HG03457 (cell line): ENCODE data around the gene MAPK13.

Source experiments
- ATAC-seq: cut with Tn5 transposase; IDR thresholded peaks from one replicate; pipeline ENCODE4 v1.9.1; 2021; ENCODE audit warnings: moderate number of reproducible peaks; ENCODE audit not compliant: unreplicated experiment

Gene MAPK13

GRCh38 chr6:36142971-36143838, 12.9 kb downstream of the MAPK13 start:
- no peak for ATAC-seq

- no peak for ATAC-seq
Observed at GRCh38 chr6:36145495-36145894, 15.2 kb downstream of the MAPK13 start.

- ATAC-seq, result no peak
Observed at GRCh38 chr6:36147294-36147693, 17.0 kb downstream of the MAPK13 start.

- no peak for ATAC-seq
Observed at GRCh38 chr6:36149476-36149875, 19.2 kb downstream of the MAPK13 start.

GRCh38 chr6:36150283-36150682, 20.0 kb downstream of the MAPK13 start:
- no peak for ATAC-seq

GRCh38 chr6:36154286-36154685, 24.0 kb downstream of the MAPK13 start:
- no peak for ATAC-seq

GRCh38 chr6:36155662-36156061, 25.3 kb downstream of the MAPK13 start:
- no peak for ATAC-seq

- no peak for ATAC-seq
Observed at GRCh38 chr6:36160147-36160760, 29.9 kb downstream of the MAPK13 start.

- no peak for ATAC-seq
Observed at GRCh38 chr6:36169023-36170007, 39.0 kb downstream of the MAPK13 start.

GRCh38 chr6:36170704-36171103, 40.4 kb downstream of the MAPK13 start:
- ATAC-seq, result no peak

- ATAC-seq, result no peak
Observed at GRCh38 chr6:36171573-36171972, 41.3 kb downstream of the MAPK13 start.

GRCh38 chr6:36177166-36177565, 46.9 kb downstream of the MAPK13 start:
- no peak for ATAC-seq

GRCh38 chr6:36178544-36178943, 48.2 kb downstream of the MAPK13 start:
- no peak for ATAC-seq

GRCh38 chr6:36180126-36180525, 49.8 kb downstream of the MAPK13 start:
- ATAC-seq, result no peak

- no peak for ATAC-seq
Observed at GRCh38 chr6:36184311-36184710, 54.0 kb downstream of the MAPK13 start.

GRCh38 chr6:36186199-36186598, 55.9 kb downstream of the MAPK13 start:
- no peak for ATAC-seq

- ATAC-seq, result no peak
Observed at GRCh38 chr6:36187446-36187845, 57.1 kb downstream of the MAPK13 start.
